ENCODE results near the gene LGALS7B. TPM values are rescaled to one million over a fixed set of nuclear protein-coding genes. Genes with fewer than 3 reads are reported as not detected.

Gene LGALS7B
- total and polyA plus RNA-seq, 2 of the 8 experiments (the other 6 are each of a cell fraction or from before 2014, with no cell fraction given): 3.6 TPM; not detected in 1

DNA sequence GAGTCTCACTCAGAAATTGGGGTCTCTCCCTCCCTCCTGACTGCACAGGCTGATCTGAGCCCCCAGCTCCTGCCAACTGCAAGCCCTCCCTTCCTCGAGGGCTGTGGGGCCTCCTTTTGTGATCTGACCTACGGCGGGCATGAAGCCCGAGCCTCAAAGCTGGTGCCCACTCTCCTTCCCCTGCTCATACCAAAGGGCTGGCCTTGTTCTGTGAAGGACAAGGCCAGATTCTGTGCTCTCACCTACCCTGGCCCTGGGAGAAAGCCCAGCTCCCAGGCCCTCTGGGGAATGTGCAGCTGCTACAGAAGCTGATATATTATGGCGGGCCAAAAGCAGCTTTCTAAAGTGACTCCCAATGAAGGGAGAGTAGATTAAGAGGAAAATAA lies 51.6 kb downstream of the LGALS7B start:
- Histone ChIP-seq H3K56ac (replicated peaks; ENCODE audit: insufficient read length, low read depth, low read length) (no peak overlapping the region), H3K4ac (replicated peaks; ENCODE audit: insufficient read length, low read depth, low read length) (no peak overlapping the region), H3K4me3 (ENCODE audit: extremely low read depth in 1 of 4, insufficient read depth in 2 of 4, low read depth in 3 of 4, low read length in 4 of 4) (no peak overlapping the region), H3K9me3 (ENCODE audit: insufficient read depth in 2 of 2, low read depth in 1 of 2, low read length in 1 of 2) (no peaks in the 10 kb centered on the region), H3K18ac (ENCODE audit: extremely low read depth, low read length) (no peak overlapping the region), H3K4me1 (replicated peaks in 1 of 4; ENCODE audit: control insufficient read depth in 3 of 4, insufficient read depth in 4 of 4, low read length in 3 of 4) (no peaks in the 10 kb centered on the region), H3K27me3 (replicated peaks in 1 of 4; ENCODE audit: control insufficient read depth in 3 of 4, extremely low read depth in 1 of 4, insufficient read depth in 3 of 4, low read length in 3 of 4) (no peaks in the 10 kb centered on the region; a peak in 1 of 7 replicates), H4K8ac (ENCODE audit: extremely low read depth, insufficient read depth, low read length) (no peak overlapping the region), H3K4me2 (ENCODE audit: insufficient read depth in 1 of 2, low read depth in 2 of 2, low read length in 2 of 2) (no peak overlapping the region), H2AFZ (ENCODE audit: low read length) (no peak overlapping the region), H4K5ac (ENCODE audit: insufficient read length, low read depth, low read length) (no peak overlapping the region), H3K36me3 (ENCODE audit: control insufficient read depth in 2 of 4, insufficient read depth in 4 of 4, low read length in 3 of 4) (peaks cover 82 to 99% (median 95%) of the 10 kb centered on the region in 4 experiments), H4K91ac (replicated peaks; ENCODE audit: insufficient read length, low read length) (no peak overlapping the region), H2BK20ac (ENCODE audit: low read length) (no peak overlapping the region), H2AK5ac (ENCODE audit: low read depth, low read length) (no peak overlapping the region), H2BK12ac (ENCODE audit: low read depth, low read length) (no peak overlapping the region), H2BK15ac (ENCODE audit: low read length) (no peak overlapping the region), H3K27ac (ENCODE audit: low read depth, low read length) (no peak overlapping the region), H3K14ac (ENCODE audit: insufficient read length) (no peak overlapping the region), H2BK5ac (ENCODE audit: low read depth, low read length) (no peak overlapping the region), H3K23me2 (ENCODE audit: low read depth, low read length) (no peaks in the 10 kb centered on the region), H3K79me2 (ENCODE audit: control insufficient read depth in 1 of 2, insufficient read depth in 2 of 2, low read length in 2 of 2) (peaks cover 0 to 43% of the 10 kb centered on the region in 2 experiments; a peak in 2 of 4 replicates), H2BK120ac (replicated peaks; ENCODE audit: low read depth, low read length) (no peak overlapping the region), H3K9ac (replicated peaks in 1 of 4; ENCODE audit: extremely low read depth in 1 of 4, low read depth in 3 of 4, low read length in 3 of 4) (no peak overlapping the region), H4K20me1 (replicated peaks in 1 of 2; ENCODE audit: control insufficient read depth in 1 of 2, insufficient read depth in 2 of 2, low read length in 2 of 2) (peaks cover 36 to 51% of the 10 kb centered on the region in 2 experiments), H3K79me1 (ENCODE audit: low read depth, low read length) (peaks cover 9% of the 10 kb centered on the region; the same call in 1 of the 2 replicates), H3K23ac (ENCODE audit: insufficient read length) (no peak overlapping the region)
- WGBS, 2 experiments (ENCODE audit: extremely low coverage in 1 of 2, insufficient coverage in 1 of 2, insufficient read length in 1 of 2, insufficient replicate concordance in 2 of 2, low coverage in 1 of 2, low lambda C conversion rate in 2 of 2, missing lambda C conversion rate in 1 of 2): 91% methylated on average over 5 of the region's 5 CpGs; no CpG with 5 or more reads in 1 of the 2 experiments
- ChIA-PET POLR2A (ENCODE audit: partially characterized antibody) (interaction anchor here (0.8 to 14.2 kb wide), 16 partner anchors 5 to 103 kb away, joined by 3 to 376 read pairs (median 4); partner anchors contain the start of genes ECH1, HNRNPL and LGALS4), CTCF (ENCODE audit: partially characterized antibody) (interaction anchor here (0.7 kb wide), 1 partner anchor 38 kb away, joined by 3 read pairs; no protein-coding TSS in a partner anchor)
- no peak for DNase-seq (ENCODE audit: low read depth in 1 of 2, low spot score in 2 of 2)
- no peak for TF ChIP-seq RAD21 (IDR thresholded peaks at IDR 0.05 in 1 of 2, conservative IDR thresholded peaks at IDR 0.05 in 1 of 2; ENCODE audit: low read depth in 2 of 2, low read length in 2 of 2)
- no peak for TF ChIP-seq CHD1 (IDR thresholded peaks at IDR 0.05; ENCODE audit: low read depth, low read length)
- TF ChIP-seq CHD2 (IDR thresholded peaks at IDR 0.05; ENCODE audit: low read length): no peak
- no peak for TF ChIP-seq SP2 (IDR thresholded peaks at IDR 0.05; ENCODE audit: low read length)
- TF ChIP-seq, protein P1, sequence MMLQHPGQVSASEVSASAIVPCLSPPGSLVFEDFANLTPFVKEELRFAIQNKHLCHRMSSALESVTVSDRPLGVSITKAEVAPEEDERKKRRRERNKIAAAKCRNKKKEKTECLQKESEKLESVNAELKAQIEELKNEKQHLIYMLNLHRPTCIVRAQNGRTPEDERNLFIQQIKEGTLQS (IDR thresholded peaks at IDR 0.05; ENCODE audit: insufficient read depth, low read depth, low read length): no peak
- TF ChIP-seq RXRA (IDR thresholded peaks at IDR 0.05; ENCODE audit: insufficient read depth, low read depth, low read length): no peak
- no peak for TF ChIP-seq TBP (IDR thresholded peaks at IDR 0.05; ENCODE audit: low read depth, low read length)
- TF ChIP-seq, protein P2, sequence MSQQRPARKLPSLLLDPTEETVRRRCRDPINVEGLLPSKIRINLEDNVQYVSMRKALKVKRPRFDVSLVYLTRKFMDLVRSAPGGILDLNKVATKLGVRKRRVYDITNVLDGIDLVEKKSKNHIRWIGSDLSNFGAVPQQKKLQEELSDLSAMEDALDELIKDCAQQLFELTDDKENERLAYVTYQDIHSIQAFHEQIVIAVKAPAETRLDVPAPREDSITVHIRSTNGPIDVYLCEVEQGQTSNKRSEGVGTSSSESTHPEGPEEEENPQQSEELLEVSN (IDR thresholded peaks at IDR 0.05): no peak
- no peak for TF ChIP-seq TAF7 (optimal IDR thresholded peaks at IDR 0.05; ENCODE audit: borderline replicate concordance, low read depth, low read length)
- TF ChIP-seq CREB1 (IDR thresholded peaks at IDR 0.05): no peak
- no peak for FAIRE-seq
